ENCODE measurements around the gene PES1. TPM values are rescaled to one million over a fixed set of nuclear protein-coding genes. Genes with fewer than 3 reads are reported as not detected.
"Not testable (repeated sequence)": the region's sequence is repeated elsewhere in the genome, so short reads cannot be mapped to it uniquely, and the experiment has no call there.

PES1 gene
- total and polyA plus RNA-seq, 2 donors (not counting 3 experiments of a cell fraction or from before 2014, with no cell fraction given), result 110 to 135 TPM

DNA sequence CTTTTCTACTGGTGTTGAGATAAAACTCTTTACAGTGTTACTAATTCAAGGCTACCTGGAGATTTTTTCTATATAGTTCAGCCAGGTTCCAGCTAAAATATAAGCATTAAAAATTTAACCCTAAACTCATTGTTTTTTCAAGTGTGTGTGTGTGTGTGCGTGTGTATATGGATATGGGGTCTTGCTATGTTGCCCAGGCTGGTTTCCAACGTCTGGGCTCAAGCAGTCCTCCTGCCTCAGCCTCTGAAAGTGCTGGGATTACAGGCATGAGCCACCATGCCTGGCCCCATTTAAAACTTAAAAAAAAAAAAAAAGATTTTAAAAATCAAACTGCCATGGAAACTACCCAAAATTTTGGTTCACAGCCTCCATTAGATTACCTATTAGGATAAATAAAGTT lies 4.5 kb upstream of the PES1 start:
- TF ChIP-seq POLR2A (IDR thresholded peaks at IDR 0.05; ENCODE audit: low read depth, low read length), result no peak
- TF ChIP-seq EZH2 (IDR thresholded peaks at IDR 0.05; ENCODE audit: borderline replicate concordance, low read depth, low read length, severe bottlenecking), result no peak
- TF ChIP-seq, protein P1, sequence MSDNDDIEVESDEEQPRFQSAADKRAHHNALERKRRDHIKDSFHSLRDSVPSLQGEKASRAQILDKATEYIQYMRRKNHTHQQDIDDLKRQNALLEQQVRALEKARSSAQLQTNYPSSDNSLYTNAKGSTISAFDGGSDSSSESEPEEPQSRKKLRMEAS (IDR thresholded peaks at IDR 0.05; ENCODE audit: insufficient read depth, insufficient read length), result no peak
- no peak for TF ChIP-seq GATA2 (IDR thresholded peaks at IDR 0.05; ENCODE audit: insufficient read depth, insufficient read length, low read depth, low read length)
- TF ChIP-seq MYC (IDR thresholded peaks at IDR 0.05; ENCODE audit: low read depth, low read length), result no peak
- TF ChIP-seq, protein P2, sequence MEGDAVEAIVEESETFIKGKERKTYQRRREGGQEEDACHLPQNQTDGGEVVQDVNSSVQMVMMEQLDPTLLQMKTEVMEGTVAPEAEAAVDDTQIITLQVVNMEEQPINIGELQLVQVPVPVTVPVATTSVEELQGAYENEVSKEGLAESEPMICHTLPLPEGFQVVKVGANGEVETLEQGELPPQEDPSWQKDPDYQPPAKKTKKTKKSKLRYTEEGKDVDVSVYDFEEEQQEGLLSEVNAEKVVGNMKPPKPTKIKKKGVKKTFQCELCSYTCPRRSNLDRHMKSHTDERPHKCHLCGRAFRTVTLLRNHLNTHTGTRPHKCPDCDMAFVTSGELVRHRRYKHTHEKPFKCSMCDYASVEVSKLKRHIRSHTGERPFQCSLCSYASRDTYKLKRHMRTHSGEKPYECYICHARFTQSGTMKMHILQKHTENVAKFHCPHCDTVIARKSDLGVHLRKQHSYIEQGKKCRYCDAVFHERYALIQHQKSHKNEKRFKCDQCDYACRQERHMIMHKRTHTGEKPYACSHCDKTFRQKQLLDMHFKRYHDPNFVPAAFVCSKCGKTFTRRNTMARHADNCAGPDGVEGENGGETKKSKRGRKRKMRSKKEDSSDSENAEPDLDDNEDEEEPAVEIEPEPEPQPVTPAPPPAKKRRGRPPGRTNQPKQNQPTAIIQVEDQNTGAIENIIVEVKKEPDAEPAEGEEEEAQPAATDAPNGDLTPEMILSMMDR (IDR thresholded peaks at IDR 0.05; ENCODE audit: extremely low read depth in 1 of 2, insufficient read depth in 1 of 2, low read depth in 1 of 2, low read length in 2 of 2), result no peak
- TF ChIP-seq JUN (IDR thresholded peaks at IDR 0.05; ENCODE audit: borderline replicate concordance, insufficient read depth, insufficient read length, low read depth), result no peak
- no peak for TF ChIP-seq FOS (IDR thresholded peaks at IDR 0.05; ENCODE audit: borderline replicate concordance, insufficient read depth, low read length)
- TF ChIP-seq POLR2AphosphoS5 (IDR thresholded peaks at IDR 0.05; ENCODE audit: insufficient read depth, low read depth, low read length), result no peak
- dilution Hi-C loops (cut with MboI; ENCODE audit: extremely low pct_ligation_motif_present, low sequenced_read_pairs), result no loop called here

GRCh38 chr22:30592360-30592713 lies 627 bp upstream of the PES1 start:
- H2AFZ ChIP-seq (ENCODE audit: low read depth, low read length); H4K20me1 ChIP-seq (replicated peaks; ENCODE audit: control insufficient read depth, extremely low read depth, insufficient read depth, low read length); FAIRE-seq; BruUV-seq (replicated peaks); H3K27ac ChIP-seq (ENCODE audit: insufficient read depth, low read depth, low read length); H3K9me1 ChIP-seq (replicated peaks; ENCODE audit: control insufficient read depth, extremely low read depth, insufficient read depth, low read length); H3K9ac ChIP-seq (replicated peaks; ENCODE audit: extremely low read depth, insufficient read depth, low read length); dilution Hi-C loops (cut with MboI; ENCODE audit: extremely low pct_ligation_motif_present, low sequenced_read_pairs); DNase-seq (ENCODE audit: low read depth, low spot score); H3K27me3 ChIP-seq (ENCODE audit: control insufficient read depth in 2 of 2, insufficient read depth in 2 of 2, low read length in 2 of 2); H3K4me3 ChIP-seq (replicated peaks in 1 of 3; ENCODE audit: insufficient read depth in 1 of 3, low read depth in 1 of 3, low read length in 3 of 3); H3K9me3 ChIP-seq (replicated peaks; ENCODE audit: control insufficient read depth, insufficient read depth, low read length); H3K4me1 ChIP-seq (ENCODE audit: control insufficient read depth, extremely low read depth, insufficient read depth, low read length): not testable (repeated sequence)
- Histone ChIP-seq H3K79me2 (ENCODE audit: control insufficient read depth, insufficient read depth, low read length) (peaks cover 27% of the 10 kb centered on the region), H3K36me3 (ENCODE audit: control insufficient read depth in 2 of 2, extremely low read depth in 1 of 2, insufficient read depth in 2 of 2, low read length in 2 of 2) (peaks cover 10 to 14% of the 10 kb centered on the region in 2 experiments), H3K4me2 (ENCODE audit: insufficient read depth, low read length) (peak overlapping the region; percentile 53)
- CTCF ChIA-PET, result interaction anchor here (0.6 to 2.7 kb wide), 8 partner anchors 9 to 205 kb away, joined by 3 to 20 read pairs (median 7); partner anchors contain the start of genes RNF215 and TCN2
- POLR2A ChIA-PET, result interaction anchor here (0.6 kb wide), 1 partner anchor 15 kb away, joined by 8 read pairs; the partner anchor contains the start of gene TCN2
- intact Hi-C loops (cut with micrococcal nuclease), result loop anchor here (1.0 to 5.0 kb wide), 3 partner anchors 14 to 330 kb away; no protein-coding TSS in a partner anchor

More for the DNA sequence above, 4.5 kb upstream of the PES1 start:
- H3K27me3 ChIP-seq (ENCODE audit: control insufficient read depth in 2 of 2, insufficient read depth in 2 of 2, low read length in 2 of 2), result no peaks in the 10 kb centered on the region
- no peak overlapping the region for H3K27ac ChIP-seq (ENCODE audit: insufficient read depth, low read depth, low read length)
- H3K4me1 ChIP-seq (ENCODE audit: control insufficient read depth, extremely low read depth, insufficient read depth, low read length), result peaks cover under 1% of the 10 kb centered on the region
- CTCF ChIA-PET, result interaction anchor here (1.0 to 1.9 kb wide), 2 partner anchors 10 to 159 kb away, joined by 5 to 7 read pairs; no protein-coding TSS in a partner anchor
- H3K79me2 ChIP-seq (ENCODE audit: control insufficient read depth, insufficient read depth, low read length), result peaks cover 5% of the 10 kb centered on the region
- H2AFZ ChIP-seq (ENCODE audit: low read depth, low read length), result no peak overlapping the region
- no peaks in the 10 kb centered on the region for H3K9me3 ChIP-seq (replicated peaks; ENCODE audit: control insufficient read depth, insufficient read depth, low read length)
- no peak for DNase-seq (ENCODE audit: low read depth, low spot score)
- no peak for FAIRE-seq
- no peak overlapping the region for H3K9ac ChIP-seq (replicated peaks; ENCODE audit: extremely low read depth, insufficient read depth, low read length)
- intact Hi-C loops (cut with micrococcal nuclease), result no loop called here
- no peaks in the 10 kb centered on the region for H3K36me3 ChIP-seq (ENCODE audit: control insufficient read depth in 2 of 2, extremely low read depth in 1 of 2, insufficient read depth in 2 of 2, low read length in 2 of 2)
- H3K9me1 ChIP-seq (replicated peaks; ENCODE audit: control insufficient read depth, extremely low read depth, insufficient read depth, low read length), result no peaks in the 10 kb centered on the region
- H3K4me3 ChIP-seq (replicated peaks in 1 of 3; ENCODE audit: insufficient read depth in 1 of 3, low read depth in 1 of 3, low read length in 3 of 3), result no peak overlapping the region
- H4K20me1 ChIP-seq (replicated peaks; ENCODE audit: control insufficient read depth, extremely low read depth, insufficient read depth, low read length), result no peaks in the 10 kb centered on the region
- POLR2A ChIA-PET, result interaction anchor here (0.7 kb wide), 1 partner anchor 8 kb away, joined by 3 read pairs; no protein-coding TSS in a partner anchor
- H3K4me2 ChIP-seq (ENCODE audit: insufficient read depth, low read length), result no peak overlapping the region
- no TSS peak for BruUV-seq (replicated peaks)

Measured in endothelial cell of umbilical vein (primary cell).